Activated CD8-positive, alpha-beta T cell treated with anti-CD3 and anti-CD28 coated beads, Interleukin-2, amount 10 ng/mL, durations not matched to agents 7 days and 5 days (primary cell): Measurements from ENCODE around the gene ZFP82. TPM values are rescaled to one million over a fixed set of nuclear protein-coding genes. Genes with fewer than 3 reads are reported as not detected.

ENCODE experiments used
- total RNA-seq, 2 experiments: library from RNA; stranded (reverse); gene quantifications; one replicate each; pipeline ENCODE4 v1.2.3, GENCODE V29; 2021

ZFP82 gene
- total RNA-seq, 2 experiments from 2014 or later, result 5.2 to 5.4 TPM

Other genes with a start within 250 kb of the ZFP82 start
- 1 to 10 TPM; 2.2 to 2.7 TPM for gene ZNF565, start 204.0 kb downstream of the ZFP82 start, total RNA-seq
- gene ZNF146, start 203.5 kb downstream of the ZFP82 start, total RNA-seq, result 10 to 100 TPM; 61.7 to 63.8 TPM
- 1 to 10 TPM; 4.1 to 5.4 TPM for gene ZFP14, start 39.4 kb downstream of the ZFP82 start, total RNA-seq
- 1 to 10 TPM; 6.2 to 7.5 TPM for gene ZNF566, start 70.9 kb upstream of the ZFP82 start, total RNA-seq
- 10 to 100 TPM in 1 of 2 experiments, 1 to 10 TPM in 1; 8.6 to 10.5 TPM for gene ZNF260, start 109.6 kb upstream of the ZFP82 start, total RNA-seq
- gene ZNF529, start 154.6 kb upstream of the ZFP82 start, total RNA-seq, result 10 to 100 TPM; 13.7 to 15.1 TPM
- gene ZNF382, start 186.7 kb upstream of the ZFP82 start, total RNA-seq, result 10 to 100 TPM; 12.0 to 13.3 TPM
- 1 to 10 TPM; 6.2 to 7.3 TPM for gene ZNF461, start 248.2 kb upstream of the ZFP82 start, total RNA-seq